Neuronal stem cell (in vitro differentiated cells): ENCODE measurements around the gene ACHE.

Experiments
- DNase-seq: peaks from one replicate; pipeline ENCODE4 v3.0.0-alpha.2; 2013; ENCODE audit warnings: low spot score
- H2AFZ ChIP-seq: one replicate; pipeline ENCODE4 v1.6.1; 2013; ENCODE audit warnings: mild to moderate bottlenecking, low read length, inconsistent platforms
- H2AK5ac ChIP-seq: 2 replicates; pipeline ENCODE4 v1.6.1; 2013; ENCODE audit warnings: low read depth, mild to moderate bottlenecking, inconsistent platforms, low read length, moderate library complexity, mixed read lengths
- H2BK120ac ChIP-seq: 2 replicates; pipeline ENCODE4 v1.6.1; 2013; ENCODE audit warnings: low read depth, mild to moderate bottlenecking, inconsistent platforms, low read length, moderate library complexity, mixed read lengths
- H2BK12ac ChIP-seq: one replicate; pipeline ENCODE4 v1.6.1; 2013; ENCODE audit warnings: low read length, inconsistent platforms
- H2BK15ac ChIP-seq: 2 replicates; pipeline ENCODE4 v1.6.1; 2013; ENCODE audit warnings: mild to moderate bottlenecking, low read length, inconsistent platforms, mixed read lengths
- H2BK5ac ChIP-seq: one replicate; pipeline ENCODE4 v1.6.1; 2013; ENCODE audit warnings: inconsistent platforms, mild to moderate bottlenecking, low read length, moderate library complexity
- H3K14ac ChIP-seq: one replicate; pipeline ENCODE4 v1.6.1; 2013; ENCODE audit warnings: low read length, inconsistent platforms
- H3K18ac ChIP-seq: 2 replicates; pipeline ENCODE4 v1.6.1; 2013; ENCODE audit warnings: low read length, inconsistent platforms
- H3K23ac ChIP-seq: 2 replicates; pipeline ENCODE4 v1.6.1; 2013; ENCODE audit warnings: low read depth, mild to moderate bottlenecking, mixed read lengths, low read length, inconsistent platforms; ENCODE audit not compliant: poor library complexity
- H3K27ac ChIP-seq: replicated peaks from 3 replicates; pipeline ENCODE4 v1.5.1; 2013; ENCODE audit warnings: low read length, inconsistent platforms
- H3K27me3 ChIP-seq, 3 experiments: 2 replicates each; pipeline ENCODE4 v1.6.1; 2013; ENCODE audit warnings: low read length in 3 of 3, mild to moderate bottlenecking in 2 of 3, inconsistent platforms in 1 of 3, low read depth in 1 of 3, mixed read lengths in 1 of 3, moderate library complexity in 1 of 3; ENCODE audit not compliant: control insufficient read depth in 3 of 3, insufficient read depth in 3 of 3
- H3K36me3 ChIP-seq, 2 donors: replicated peaks in 1 of 2; 2 replicates each; pipeline ENCODE4 v1.6.1; 2013; ENCODE audit warnings: low read length in 2 of 2; ENCODE audit not compliant: control insufficient read depth in 2 of 2, insufficient read depth in 2 of 2
- H3K4ac ChIP-seq: 2 replicates; pipeline ENCODE4 v1.6.1; 2013; ENCODE audit warnings: inconsistent platforms, mild to moderate bottlenecking, low read length, moderate library complexity
- H3K4me1 ChIP-seq, 2 donors: 1 replicate in 1 of 2; 2 replicates in 1 of 2; pipeline ENCODE4 v1.6.1; 2013; ENCODE audit warnings: low read length in 2 of 2, low read depth in 1 of 2; ENCODE audit not compliant: control insufficient read depth in 2 of 2, insufficient read depth in 1 of 2
- H3K4me2 ChIP-seq: one replicate; pipeline ENCODE4 v1.6.1; 2013; ENCODE audit warnings: mild to moderate bottlenecking, low read length, inconsistent platforms; ENCODE audit not compliant: insufficient read depth, poor library complexity, severe bottlenecking
- H3K4me3 ChIP-seq, 2 donors: 2 replicates each; pipeline ENCODE4 v1.5.1; 2013; ENCODE audit warnings: low read length in 2 of 2, mild to moderate bottlenecking in 2 of 2, inconsistent platforms in 1 of 2, moderate library complexity in 1 of 2
- H3K79me1 ChIP-seq: one replicate; pipeline ENCODE4 v1.6.1; 2013; ENCODE audit warnings: low read depth, mild to moderate bottlenecking, inconsistent platforms, low read length, moderate library complexity
- H3K9ac ChIP-seq: one replicate; pipeline ENCODE4 v1.6.1; 2013; ENCODE audit warnings: mild to moderate bottlenecking, low read depth, low read length, inconsistent platforms; ENCODE audit not compliant: poor library complexity
- H3K9me3 ChIP-seq, 2 donors: replicated peaks in 1 of 2; 2 replicates each; pipeline versions ENCODE3 to v1.6.1; 2013; ENCODE audit warnings: low read length in 2 of 2, mild to moderate bottlenecking in 2 of 2, inconsistent platforms in 1 of 2, low read depth in 1 of 2, mixed read lengths in 1 of 2, moderate library complexity in 1 of 2; ENCODE audit not compliant: control insufficient read depth in 2 of 2, insufficient read depth in 1 of 2
- H4K8ac ChIP-seq: one replicate; pipeline ENCODE4 v1.6.1; 2013; ENCODE audit warnings: low read depth, mild to moderate bottlenecking, inconsistent platforms, low read length, moderate library complexity
- H4K91ac ChIP-seq: one replicate; pipeline ENCODE4 v1.6.1; 2013; ENCODE audit warnings: low read length, low read depth, mild to moderate bottlenecking, inconsistent platforms; ENCODE audit not compliant: poor library complexity
- WGBS, 2 donors: extraction: QIAGEN DNeasy Blood & Tissue Kit; methylation state at CpG; one replicate each; pipeline ENCODE4 v1.1.7; 2013; ENCODE audit warnings: missing lambda C conversion rate in 2 of 2, mixed read lengths in 1 of 2; ENCODE audit not compliant: insufficient read length in 2 of 2, insufficient replicate concordance in 1 of 2; ENCODE audit errors: extremely low coverage in 2 of 2; 5-methylcytosine and 5-hydroxymethylcytosine counted together

The ACHE gene

GRCh38 chr7:100885440-100886141, 10.1 kb downstream of the ACHE start:
- H3K4me1 ChIP-seq: peaks cover 8% of the 10 kb centered on the region in 2 donors
- no peaks in the 10 kb centered on the region for H3K9me3 ChIP-seq
- H3K27ac ChIP-seq: no peak overlapping the region
- peaks cover 20% of the 10 kb centered on the region for H3K79me1 ChIP-seq
- H3K27me3 ChIP-seq: no peaks in the 10 kb centered on the region
- no peak overlapping the region for H4K8ac ChIP-seq
- H3K4me3 ChIP-seq: no peak overlapping the region
- DNase-seq: no peak
- no peak overlapping the region for H3K4ac ChIP-seq
- H3K36me3 ChIP-seq: peaks cover 69 to 84% of the 10 kb centered on the region in 2 donors
- H3K14ac ChIP-seq: peak overlapping the region; percentile 9
- no peak overlapping the region for H2AFZ ChIP-seq
- H3K9ac ChIP-seq: peak overlapping the region; percentile 36
- H3K23ac ChIP-seq: no peak overlapping the region
- H3K4me2 ChIP-seq: no peak overlapping the region
- no peak overlapping the region for H2AK5ac ChIP-seq
- no peak overlapping the region for H3K18ac ChIP-seq
- H4K91ac ChIP-seq: no peak overlapping the region
- H2BK5ac ChIP-seq: no peak overlapping the region
- no peak overlapping the region for H2BK15ac ChIP-seq
- H2BK12ac ChIP-seq: no peak overlapping the region
- no peak overlapping the region for H2BK120ac ChIP-seq
- WGBS, 2 donors: no CpG with 5 or more reads among the region's 22 CpGs

GRCh38 chr7:100884736-100885439, 10.8 kb downstream of the ACHE start:
- peak overlapping the region; percentile 9 for H3K14ac ChIP-seq
- H3K27me3 ChIP-seq: no peaks in the 10 kb centered on the region
- no peak overlapping the region for H4K91ac ChIP-seq
- peaks cover 71 to 90% of the 10 kb centered on the region in 2 donors for H3K36me3 ChIP-seq
- no peak overlapping the region for H2AK5ac ChIP-seq
- H3K9me3 ChIP-seq: no peaks in the 10 kb centered on the region
- H3K79me1 ChIP-seq: peaks cover 22% of the 10 kb centered on the region
- no peak overlapping the region for H3K18ac ChIP-seq
- H2AFZ ChIP-seq: no peak overlapping the region
- peaks cover 7 to 9% of the 10 kb centered on the region in 2 donors for H3K4me1 ChIP-seq
- no peak overlapping the region for H2BK120ac ChIP-seq
- H2BK5ac ChIP-seq: no peak overlapping the region
- no peak overlapping the region for H2BK15ac ChIP-seq
- H3K4me3 ChIP-seq: no peak overlapping the region
- H3K23ac ChIP-seq: no peak overlapping the region
- no peak for DNase-seq
- H2BK12ac ChIP-seq: no peak overlapping the region
- no CpG with 5 or more reads among the region's 29 CpGs for WGBS, 2 donors
- H4K8ac ChIP-seq: no peak overlapping the region
- H3K27ac ChIP-seq: no peak overlapping the region
- no peak overlapping the region for H3K4ac ChIP-seq
- H3K9ac ChIP-seq: no peak overlapping the region
- no peak overlapping the region for H3K4me2 ChIP-seq

GRCh38 chr7:100882785-100883526, 12.7 kb downstream of the ACHE start:
- Histone ChIP-seq H4K91ac (no peak overlapping the region), H3K4me1 (peaks cover 0 to 7% of the 10 kb centered on the region in 2 donors), H3K27me3 (no peaks in the 10 kb centered on the region), H2BK12ac (no peak overlapping the region), H3K27ac (no peak overlapping the region), H3K23ac (no peak overlapping the region), H3K9me3 (no peaks in the 10 kb centered on the region), H2AFZ (no peak overlapping the region), H2BK5ac (no peak overlapping the region), H2BK120ac (no peak overlapping the region), H3K36me3 (peaks cover 68 to 99% of the 10 kb centered on the region in 2 donors), H3K9ac (no peak overlapping the region), H3K4ac (no peak overlapping the region), H3K4me2 (no peak overlapping the region), H4K8ac (no peak overlapping the region), H3K18ac (no peak overlapping the region), H2AK5ac (no peak overlapping the region), H3K79me1 (peaks cover 24% of the 10 kb centered on the region), H3K14ac (no peak overlapping the region), H2BK15ac (no peak overlapping the region), H3K4me3 (no peak overlapping the region)
- no peak for DNase-seq
- WGBS, 2 donors: no CpG with 5 or more reads among the region's 24 CpGs

- Histone ChIP-seq H3K4me3 (no peak overlapping the region), H2BK5ac (peak overlapping the region; percentile 56), H4K91ac (no peak overlapping the region), H2BK12ac (no peak overlapping the region), H3K9me3 (no peaks in the 10 kb centered on the region), H3K18ac (no peak overlapping the region), H3K4me2 (no peak overlapping the region), H3K79me1 (peaks cover 20% of the 10 kb centered on the region), H3K14ac (no peak overlapping the region), H2AK5ac (no peak overlapping the region), H2BK120ac (no peak overlapping the region), H3K36me3 (peaks cover 65 to 99% of the 10 kb centered on the region in 2 donors), H3K27ac (no peak overlapping the region), H3K9ac (no peak overlapping the region), H2AFZ (no peak overlapping the region), H3K27me3 (no peaks in the 10 kb centered on the region), H3K4ac (no peak overlapping the region), H4K8ac (no peak overlapping the region), H3K4me1 (peaks cover 0 to 8% of the 10 kb centered on the region in 2 donors), H2BK15ac (no peak overlapping the region), H3K23ac (no peak overlapping the region)
- DNase-seq: no peak
- no CpG with 5 or more reads among the region's 9 CpGs for WGBS, 2 donors
Measured at GRCh38 chr7:100882201-100882600, 13.5 kb downstream of the ACHE start.
